HG03439 (cell line): ENCODE data around the gene ACLY.

ENCODE experiments used
- ATAC-seq: cut with Tn5 transposase; IDR thresholded peaks from one replicate; pipeline ENCODE4 v1.9.1; 2021; ENCODE audit warnings: mild to moderate bottlenecking, moderate library complexity; ENCODE audit not compliant: unreplicated experiment

The ACLY gene

DNA sequence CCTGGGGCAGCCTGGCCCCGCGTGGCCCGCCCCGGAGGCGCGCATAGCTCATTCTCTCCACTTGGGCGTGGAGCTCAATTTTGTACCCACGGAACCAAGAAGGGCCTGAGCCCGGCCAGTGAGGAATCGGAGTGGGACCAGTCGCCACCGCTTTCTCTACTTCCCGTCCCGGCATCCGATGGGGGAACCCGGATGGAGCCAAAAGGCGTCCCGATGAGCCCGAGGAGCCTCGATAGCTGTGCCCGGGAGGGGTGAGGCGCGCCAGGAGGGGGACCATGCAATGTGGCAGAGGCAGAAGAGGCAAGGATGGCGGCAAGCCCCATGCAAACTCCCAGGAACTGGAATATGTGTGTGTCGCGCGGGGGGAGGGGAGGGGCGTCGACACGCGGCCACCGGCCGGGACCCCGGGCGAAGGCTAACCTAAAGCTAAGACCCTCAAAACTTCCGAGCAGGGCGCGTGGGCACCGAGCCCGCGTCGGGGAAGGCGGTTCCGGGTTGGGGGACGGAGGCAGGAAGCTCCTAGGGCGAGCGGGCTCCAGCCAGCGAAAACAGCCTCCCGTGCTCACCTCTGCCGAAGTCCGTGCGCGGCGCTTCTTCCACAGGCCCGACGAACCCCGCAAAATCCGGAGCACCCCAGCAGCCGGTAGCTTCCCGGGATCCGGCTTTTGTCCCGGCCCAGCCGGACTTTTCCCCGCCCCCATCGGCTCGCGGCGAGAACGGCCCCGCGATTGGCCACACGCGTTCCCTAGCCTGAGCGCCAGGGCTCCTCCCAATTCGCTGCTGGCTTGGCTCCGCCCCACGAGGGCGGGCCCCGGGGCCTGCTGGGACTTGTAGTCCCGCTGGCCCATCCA lies at the start of gene ACLY:
Gene ACLY (minus strand): TSS at position 638 of the 851 bp plus-strand sequence. CDS start 5,078 bp downstream, outside the sequence.
- ATAC-seq = peak; percentile 88

DNA sequence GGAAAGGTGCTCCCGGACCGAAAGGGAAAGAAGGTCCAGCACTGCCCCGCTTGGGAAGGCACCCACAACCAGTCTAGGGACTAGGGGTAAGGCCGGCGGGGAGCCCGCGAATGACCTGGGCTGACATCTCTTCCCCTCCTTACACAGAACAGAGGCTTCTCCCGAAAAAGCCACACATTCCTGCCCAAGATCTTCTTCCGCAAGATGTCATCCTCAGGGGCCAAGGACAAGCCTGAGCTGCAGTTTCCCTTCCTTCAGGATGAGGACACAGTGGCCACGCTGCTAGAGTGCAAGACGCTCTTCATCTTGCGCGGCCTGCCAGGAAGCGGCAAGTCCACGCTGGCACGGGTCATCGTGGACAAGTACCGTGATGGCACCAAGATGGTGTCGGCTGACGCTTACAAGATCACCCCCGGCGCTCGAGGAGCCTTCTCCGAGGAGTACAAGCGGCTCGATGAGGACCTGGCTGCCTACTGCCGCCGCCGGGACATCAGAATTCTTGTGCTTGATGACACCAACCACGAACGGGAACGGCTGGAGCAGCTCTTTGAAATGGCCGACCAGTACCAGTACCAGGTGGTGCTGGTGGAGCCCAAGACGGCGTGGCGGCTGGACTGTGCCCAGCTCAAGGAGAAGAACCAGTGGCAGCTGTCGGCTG lies 49.3 kb upstream of the ACLY start:
- no peak for ATAC-seq

GRCh38 chr17:41967141-41967920 lies 48.6 kb upstream of the ACLY start:
- no peak for ATAC-seq

- ATAC-seq = peak; percentile 75
Measured at GRCh38 chr17:41966463-41967140, 47.9 kb upstream of the ACLY start, which contains the start of gene CNP. CNP (plus strand) TSS chr17:41966795; CDS start chr17:41966885, 90 bp downstream.

GRCh38 chr17:41965694-41966462 lies 47.1 kb upstream of the ACLY start:
- no peak for ATAC-seq

DNA sequence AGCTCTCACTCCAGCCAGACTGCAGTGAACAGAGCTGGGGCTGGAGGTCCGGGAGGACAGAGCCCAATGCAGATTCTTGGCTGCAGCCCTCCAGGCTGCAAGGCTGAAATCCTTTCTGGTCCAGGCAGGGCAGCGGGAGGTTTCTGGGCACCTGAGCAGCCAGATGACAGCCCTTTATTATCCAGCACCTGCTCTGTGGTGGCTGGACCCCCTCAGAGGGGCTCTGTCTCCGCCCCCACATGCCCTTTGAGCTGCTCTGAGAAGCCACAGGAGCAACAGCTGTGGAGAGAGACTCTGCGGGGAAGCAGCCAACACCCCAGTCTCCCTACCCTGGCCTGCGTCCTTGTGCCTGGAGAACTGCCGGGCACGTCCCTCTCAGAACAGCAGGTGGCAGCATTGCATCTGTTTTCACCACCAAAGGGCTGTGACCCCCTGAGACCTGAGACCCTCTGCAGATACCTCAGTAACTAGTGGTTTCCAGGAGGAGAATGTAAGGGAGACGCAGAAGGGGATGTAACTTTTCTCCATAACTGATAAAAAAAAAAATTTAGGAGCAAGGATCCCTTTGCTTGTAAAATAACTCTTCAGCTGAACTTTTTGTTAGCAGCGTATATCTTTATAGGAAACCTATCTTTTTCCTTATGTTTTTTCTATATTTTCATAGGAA lies 44.1 kb upstream of the ACLY start:
- no peak for ATAC-seq

GRCh38 chr17:41962111-41962510 lies 43.4 kb upstream of the ACLY start:
- ATAC-seq = no peak

DNA sequence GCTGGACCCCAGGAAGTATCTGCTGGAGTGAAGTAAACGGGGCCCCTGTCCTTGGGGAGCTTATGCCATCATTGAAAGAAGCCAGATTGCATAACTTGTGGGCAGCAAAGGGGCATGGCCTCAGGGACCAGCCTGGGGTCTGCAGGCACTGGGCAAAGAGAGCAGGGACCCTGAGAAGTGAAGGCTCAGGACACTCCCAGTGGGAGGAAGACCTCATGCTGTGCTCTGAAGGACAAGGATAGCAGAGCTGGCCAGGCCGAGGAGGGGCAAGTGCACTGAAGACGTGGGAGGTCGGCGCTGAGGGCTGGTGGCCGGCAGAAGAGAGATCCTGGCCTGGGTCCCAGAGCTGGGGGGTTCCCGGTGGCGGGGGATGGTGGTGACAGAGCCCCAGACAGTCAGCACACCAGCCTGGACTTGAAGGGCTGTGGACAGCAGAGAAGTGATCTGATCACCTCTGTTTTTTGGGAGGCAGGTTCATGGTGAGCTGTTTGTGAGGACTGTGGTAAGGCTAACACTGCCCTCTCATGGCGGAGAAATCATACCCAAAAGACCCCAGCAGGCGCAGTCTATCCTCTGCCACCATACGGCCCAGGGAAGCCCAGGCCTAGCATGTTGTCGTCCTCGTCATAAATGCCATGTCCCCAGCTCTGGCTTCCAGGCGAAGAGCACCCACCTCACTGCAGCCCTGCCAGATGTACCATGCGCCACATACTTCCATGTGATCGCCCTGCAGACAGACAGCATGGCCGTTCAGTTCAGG lies 40.8 kb upstream of the ACLY start:
- no peak for ATAC-seq

DNA sequence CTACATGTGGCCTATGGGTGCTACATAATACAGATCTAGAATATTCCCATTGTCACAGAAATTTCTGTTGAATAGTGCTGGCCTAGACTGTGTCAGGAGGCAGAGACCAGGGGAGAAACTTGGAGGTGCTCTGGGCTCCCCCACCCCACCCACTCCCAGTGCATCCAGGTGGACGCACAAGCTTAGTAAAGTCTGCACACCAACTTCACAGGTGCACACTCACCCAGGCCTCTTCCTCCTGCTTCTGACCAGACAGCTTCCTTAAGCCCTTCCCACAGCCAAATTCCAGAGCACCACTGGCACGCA lies 40.2 kb upstream of the ACLY start:
- no peak for ATAC-seq

- ATAC-seq = no peak
Measured at GRCh38 chr17:41957869-41958439, 39.2 kb upstream of the ACLY start.

GRCh38 chr17:41957031-41957868 lies 38.5 kb upstream of the ACLY start:
- no peak for ATAC-seq

DNA sequence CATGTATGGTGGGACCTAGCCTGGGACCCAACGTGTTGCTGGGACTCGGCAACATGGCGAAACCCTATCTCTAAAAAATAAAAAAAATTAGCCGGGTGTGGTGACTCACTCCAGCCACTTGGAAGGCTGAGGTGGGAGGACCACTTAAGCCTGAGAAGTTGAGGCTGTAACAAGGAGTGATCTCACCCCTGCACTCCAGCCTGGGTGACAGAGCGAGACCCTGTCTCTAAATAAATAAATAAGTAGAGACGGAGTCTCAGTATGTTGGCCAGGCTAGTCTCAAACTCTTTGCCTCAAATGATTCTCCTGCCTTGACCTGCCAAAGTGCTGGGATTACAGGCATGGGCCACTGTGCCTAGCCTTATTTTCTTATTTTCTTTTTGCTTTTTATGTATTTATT lies 37.8 kb upstream of the ACLY start:
- no peak for ATAC-seq

DNA sequence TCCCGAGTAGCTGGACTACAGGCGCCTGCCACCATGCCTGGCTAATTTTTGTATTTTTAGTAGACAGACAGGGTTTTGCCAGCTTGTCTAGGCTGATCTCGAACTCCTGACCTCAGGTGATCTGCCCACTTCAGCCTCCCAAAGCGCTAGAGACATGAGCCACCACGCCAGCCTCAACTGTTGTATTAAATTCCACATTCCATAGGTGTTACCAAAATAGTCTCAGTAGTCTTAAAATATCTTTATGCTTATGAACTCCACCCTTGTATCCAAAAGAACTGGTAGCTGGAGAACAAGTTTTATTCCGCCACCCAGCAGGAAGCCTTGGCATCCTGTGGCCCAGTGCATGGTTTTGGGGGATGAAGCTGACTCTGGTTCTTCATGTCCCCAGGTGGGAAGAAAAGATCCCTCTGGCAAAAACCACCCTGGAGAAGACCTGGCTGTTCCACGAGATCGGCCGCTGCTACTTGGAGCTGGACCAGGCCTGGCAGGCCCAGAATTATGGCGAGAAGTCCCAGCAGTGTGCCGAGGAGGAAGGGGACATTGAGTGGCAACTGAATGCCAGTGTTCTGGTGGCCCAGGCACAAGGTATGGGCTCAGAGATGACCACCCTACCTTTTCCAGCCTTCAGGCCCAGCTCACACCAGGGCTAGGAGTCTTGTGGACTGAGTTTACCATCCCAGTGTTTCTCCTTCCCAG lies 30.2 kb upstream of the ACLY start:
- no peak for ATAC-seq

- no peak for ATAC-seq
Measured at GRCh38 chr17:41944943-41945342, 26.2 kb upstream of the ACLY start.

DNA sequence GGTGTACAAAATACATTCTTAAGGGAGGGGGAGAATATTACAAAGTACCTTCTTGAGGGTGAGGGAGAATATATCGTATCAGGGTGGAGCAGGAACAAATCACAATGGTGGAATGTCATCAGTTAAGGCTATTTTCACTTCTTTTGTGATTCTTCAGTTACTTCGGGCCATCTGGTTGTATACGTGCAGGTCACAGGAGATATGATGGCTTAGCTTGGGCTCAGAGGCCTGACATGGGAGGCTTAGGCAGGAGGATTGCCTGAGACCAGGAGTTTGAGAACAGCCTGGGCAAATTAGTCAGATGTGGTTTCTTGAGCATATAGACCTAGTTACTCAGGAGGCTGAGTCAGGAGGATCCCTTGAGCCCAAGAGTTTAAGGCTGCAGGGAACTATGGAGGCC lies 24.7 kb upstream of the ACLY start:
- no peak for ATAC-seq

DNA sequence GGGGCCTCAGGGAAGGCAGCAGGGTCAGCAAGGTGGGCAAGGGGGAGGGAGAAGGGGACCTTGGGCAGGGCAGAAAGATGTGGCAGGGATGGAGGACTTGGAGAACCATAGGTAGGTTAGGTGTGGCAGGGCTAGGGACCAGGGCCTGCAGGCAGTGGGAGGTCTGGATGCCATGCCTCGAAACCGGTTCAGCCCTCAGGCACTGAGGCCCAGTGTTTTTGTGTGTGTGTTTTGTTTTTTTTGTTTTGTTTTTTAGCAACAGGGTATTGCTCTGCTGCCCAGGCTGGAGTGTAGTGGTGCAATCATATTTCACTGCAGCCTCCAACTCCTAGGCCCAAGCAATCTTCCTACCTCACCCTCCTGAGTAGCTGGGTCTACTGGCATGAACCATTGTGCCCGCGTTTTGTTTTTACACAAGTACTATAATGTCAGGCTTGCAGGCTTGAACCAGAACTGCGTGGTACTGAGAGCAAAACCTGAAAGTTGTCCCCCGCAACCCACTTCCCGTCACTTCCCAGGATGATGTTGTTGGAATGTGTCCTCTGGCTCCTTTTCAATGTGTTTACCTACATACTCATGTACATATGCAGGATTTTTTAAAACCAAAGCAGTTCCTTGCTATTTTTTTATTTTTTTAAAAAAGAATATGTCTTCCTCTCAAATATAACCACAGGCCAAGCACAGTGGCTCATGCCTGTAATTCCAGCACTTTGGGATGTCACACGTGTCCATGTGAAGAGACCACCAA lies 24.0 kb upstream of the ACLY start:
- ATAC-seq = no peak

GRCh38 chr17:41941168-41941567 lies 22.4 kb upstream of the ACLY start:
- ATAC-seq = no peak
